Fibroblast of pulmonary artery (primary cell): ENCODE data around the gene GDPD3.

ENCODE experiments used
- DNase-seq: peaks from one replicate; pipeline ENCODE4 v3.0.0-alpha.2; 2010; ENCODE audit warnings: low read depth
- H3K4me3 ChIP-seq: replicated peaks from 2 replicates; pipeline ENCODE4 v1.5.1; 2011; ENCODE audit warnings: low read depth, mild to moderate bottlenecking, control low read depth, low read length, moderate library complexity
- CTCF ChIP-seq: IDR thresholded peaks from 2 replicates; pipeline ENCODE4 v1.5.1; 2011; ENCODE audit warnings: mild to moderate bottlenecking, control low read depth, low read length, inconsistent platforms; ENCODE audit errors: missing control alignments

GDPD3 gene

GRCh38 chr16:30147843-30148510, 34.6 kb upstream of the GDPD3 start:
- TF ChIP-seq CTCF, result no peak
- no peak for DNase-seq
- H3K4me3 ChIP-seq, result no peak overlapping the region

- no peak overlapping the region for H3K4me3 ChIP-seq
- no peak for DNase-seq
- TF ChIP-seq CTCF, result no peak
Measured at GRCh38 chr16:30145657-30146056, 32.3 kb upstream of the GDPD3 start.

- DNase-seq, result no peak
- no peak overlapping the region for H3K4me3 ChIP-seq
- TF ChIP-seq CTCF, result no peak
Measured at GRCh38 chr16:30144917-30145316, 31.6 kb upstream of the GDPD3 start.

- TF ChIP-seq CTCF, result no peak
- no peak for DNase-seq
- H3K4me3 ChIP-seq, result no peak overlapping the region
Measured at GRCh38 chr16:30144017-30144416, 30.7 kb upstream of the GDPD3 start.

- H3K4me3 ChIP-seq, result no peak overlapping the region
- no peak for TF ChIP-seq CTCF
- DNase-seq, result no peak
Measured at GRCh38 chr16:30143347-30143702, 30.0 kb upstream of the GDPD3 start.

GRCh38 chr16:30142672-30143346, 29.5 kb upstream of the GDPD3 start:
- DNase-seq, result no peak
- TF ChIP-seq CTCF, result no peak
- H3K4me3 ChIP-seq, result no peak overlapping the region

- TF ChIP-seq CTCF, result no peak
- DNase-seq, result no peak
- H3K4me3 ChIP-seq, result no peak overlapping the region
Measured at GRCh38 chr16:30141750-30142149, 28.4 kb upstream of the GDPD3 start.
